C1 segment of cervical spinal cord (tissue), 14 donors: ENCODE results near the gene TM9SF3.
"Not testable (repeated sequence)": the region's sequence is repeated elsewhere in the genome, so short reads cannot be mapped to it uniquely, and the experiment has no call there.

Source experiments
- DNase-seq, 14 donors: peaks; one replicate each; lab custom pipeline; 2025; lab: John Stamatoyannopoulos, UW

The TM9SF3 gene

DNA sequence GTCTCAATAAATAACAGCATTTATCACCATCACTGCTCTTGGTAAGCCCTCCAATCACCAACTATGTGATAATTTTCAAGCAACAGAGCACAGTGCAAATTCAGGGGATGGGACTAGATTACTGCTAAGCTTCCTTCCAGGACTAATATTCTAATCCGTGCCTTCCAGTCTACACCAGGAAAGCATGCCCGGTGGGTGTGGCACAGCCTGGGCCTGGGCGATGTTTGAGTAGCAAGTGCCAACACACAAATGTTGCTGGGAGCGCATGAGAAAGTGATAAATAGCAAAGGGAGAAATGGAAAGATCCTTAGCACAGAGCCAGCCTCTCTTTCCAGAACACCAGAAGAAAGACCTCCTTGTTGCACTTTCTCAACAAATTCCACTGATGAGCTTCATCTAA lies 13.5 kb upstream of the TM9SF3 start:
- no peak for DNase-seq

DNA sequence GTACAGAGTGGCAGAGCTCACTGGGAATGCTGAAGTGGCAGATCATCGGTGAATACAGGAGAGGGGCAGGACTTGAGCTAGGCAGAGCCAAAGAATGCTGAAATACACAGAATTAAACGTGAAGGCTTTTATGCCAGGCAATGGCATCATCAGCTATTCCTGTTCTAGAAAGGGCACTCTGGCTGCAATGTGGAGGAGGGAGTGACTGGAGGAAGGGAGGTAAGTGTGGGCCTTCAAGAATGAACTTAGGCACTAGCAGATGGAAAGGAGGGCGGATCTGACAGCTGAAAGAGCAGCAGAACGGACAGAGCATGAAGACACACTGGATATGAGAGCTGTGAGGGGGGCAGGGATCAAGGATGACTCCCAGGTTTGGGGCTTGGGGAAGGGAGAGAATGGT lies 12.0 kb upstream of the TM9SF3 start:
- no peak for DNase-seq

DNA sequence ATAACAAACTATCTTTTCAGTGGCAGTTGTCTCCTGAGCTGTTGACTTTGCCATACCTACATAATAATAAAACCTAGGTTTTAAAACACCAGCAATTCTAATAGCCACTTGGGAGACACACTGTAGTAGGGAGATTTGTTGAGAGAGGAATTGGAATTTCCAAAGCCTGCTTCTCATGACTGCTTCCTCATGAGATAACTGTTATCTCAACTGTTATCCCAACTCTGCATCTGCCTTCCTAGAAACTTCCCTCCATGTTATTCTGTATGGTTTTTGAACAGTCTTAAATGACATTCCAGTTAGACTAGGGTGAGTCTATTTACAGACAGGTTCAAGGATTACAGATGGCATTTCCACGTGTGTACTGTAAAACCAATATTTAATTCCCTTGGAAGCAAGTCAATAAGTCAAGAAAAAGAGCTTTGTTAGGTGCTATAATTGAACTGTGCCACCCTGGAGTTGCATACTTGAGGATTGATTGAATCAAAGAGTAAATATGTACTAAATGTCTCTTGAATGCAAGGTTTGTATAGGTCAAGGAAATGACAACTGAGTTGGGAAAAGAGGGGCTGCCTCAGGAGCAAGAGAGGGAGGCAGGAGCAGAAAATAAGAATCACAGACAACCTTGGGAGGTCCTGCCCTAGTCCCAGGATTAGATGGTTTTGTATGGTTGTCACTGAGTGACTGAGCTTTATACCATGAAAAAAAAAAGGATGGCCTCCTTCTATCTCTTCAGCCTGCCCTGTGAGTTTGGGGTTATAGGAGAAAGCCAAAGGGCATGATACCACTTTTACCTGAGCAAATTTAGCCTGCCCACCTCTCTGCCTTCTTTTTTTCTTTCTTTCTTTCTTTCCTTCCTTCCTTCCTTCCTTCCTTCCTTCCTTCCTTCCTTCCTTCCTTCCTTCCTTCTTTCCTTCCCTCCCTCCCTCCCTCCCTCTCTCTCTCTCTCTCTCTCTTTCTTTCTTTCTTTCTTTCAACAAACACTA lies 9.9 kb upstream of the TM9SF3 start:
- no peak for DNase-seq

DNA sequence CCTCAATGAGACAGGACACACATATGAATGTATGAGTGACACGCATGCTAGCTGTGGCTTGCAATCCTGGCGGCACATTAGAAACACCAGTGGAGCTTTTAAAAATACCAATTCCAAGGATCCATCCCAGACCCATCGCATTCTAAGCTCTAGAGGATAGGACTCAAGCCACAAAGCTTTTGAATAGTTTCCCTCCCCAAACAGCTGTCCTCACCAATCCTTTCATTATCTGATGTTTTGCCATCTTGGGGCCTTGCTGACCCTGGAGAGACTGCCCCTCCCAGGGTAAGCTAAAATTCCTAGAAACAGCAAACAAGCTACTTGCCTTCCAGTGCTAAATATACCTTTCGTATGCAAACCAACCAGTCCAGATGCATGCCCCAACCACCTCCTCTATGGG lies 8.9 kb upstream of the TM9SF3 start:
- DNase-seq = no peak

DNA sequence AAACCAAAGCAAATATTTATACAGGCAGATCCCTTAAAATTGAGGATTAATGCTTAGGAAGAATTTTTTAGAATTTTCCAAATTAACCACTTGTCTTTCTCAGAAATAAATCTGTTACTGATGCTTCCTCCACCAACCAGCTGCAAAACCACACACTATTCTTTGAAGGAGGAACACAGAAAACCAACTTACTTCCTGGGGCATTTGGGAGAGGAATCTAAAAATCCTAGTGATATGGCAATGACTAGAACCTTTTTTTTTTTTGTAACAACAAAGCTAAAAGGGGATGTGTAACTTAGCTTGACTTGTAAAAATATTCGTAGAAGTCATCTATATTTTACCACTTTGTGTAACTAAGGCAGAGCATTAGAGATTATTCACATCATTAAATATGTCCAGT lies 5.1 kb upstream of the TM9SF3 start:
- DNase-seq = no peak

DNA sequence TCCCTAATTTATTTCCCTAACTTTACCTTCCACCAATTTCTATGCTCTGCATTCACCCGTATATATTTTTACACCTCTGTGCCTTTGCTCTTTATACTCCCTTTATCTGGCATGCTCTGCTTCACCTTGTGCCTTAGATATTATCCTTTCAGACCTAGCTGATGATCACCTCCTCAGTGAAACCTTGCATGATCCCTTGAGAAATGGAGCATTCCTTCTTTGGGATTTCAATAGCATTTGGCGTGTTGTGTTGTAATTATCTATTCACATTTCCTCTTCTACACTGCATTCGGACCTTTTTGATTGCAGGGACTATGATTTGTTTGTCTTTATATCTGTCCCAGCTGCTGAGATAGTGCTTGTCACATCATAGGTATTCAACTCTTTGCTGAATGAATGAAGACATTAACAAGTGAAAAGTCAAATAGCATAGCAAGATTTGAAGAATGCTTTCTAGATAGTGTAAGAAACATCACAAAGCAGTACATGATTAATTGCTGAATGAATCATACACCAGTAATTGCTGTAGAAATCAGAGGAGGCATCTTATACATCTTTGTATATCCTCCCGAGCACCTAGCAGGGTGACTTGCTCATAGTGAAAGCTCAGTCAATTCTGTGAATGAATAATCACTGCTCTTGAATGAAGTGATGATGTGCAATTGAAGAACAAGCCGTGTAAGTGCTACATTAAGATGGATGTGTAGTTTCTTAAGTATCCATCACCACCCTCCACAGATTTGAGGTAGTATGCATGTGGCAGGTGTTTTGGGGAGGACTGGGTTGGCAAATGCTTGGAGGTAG lies 2.0 kb upstream of the TM9SF3 start:
- DNase-seq = no peak

DNA sequence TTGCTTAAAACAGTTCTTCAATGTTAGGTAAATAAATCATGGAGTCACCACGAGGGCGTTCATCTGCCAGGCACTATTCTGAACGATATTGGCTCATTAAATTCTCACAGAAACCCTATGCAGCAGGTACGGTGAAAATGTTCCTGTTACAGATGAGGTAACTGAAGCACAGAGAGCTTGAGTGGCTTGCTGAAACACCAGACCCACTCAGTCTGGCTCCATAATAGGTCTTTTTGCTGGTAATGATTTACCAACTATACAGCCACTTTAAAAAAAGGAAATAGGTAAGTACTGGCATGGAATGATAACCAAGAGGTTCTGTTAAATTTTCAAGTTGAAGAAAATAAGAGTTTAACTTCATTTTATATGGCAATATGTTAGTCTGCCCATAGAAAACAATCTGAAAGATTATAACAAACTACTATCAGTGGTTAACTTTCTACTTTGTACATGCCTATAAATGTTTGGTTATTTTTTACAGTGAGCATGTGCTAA lies 1.3 kb upstream of the TM9SF3 start:
- no peak for DNase-seq

DNA sequence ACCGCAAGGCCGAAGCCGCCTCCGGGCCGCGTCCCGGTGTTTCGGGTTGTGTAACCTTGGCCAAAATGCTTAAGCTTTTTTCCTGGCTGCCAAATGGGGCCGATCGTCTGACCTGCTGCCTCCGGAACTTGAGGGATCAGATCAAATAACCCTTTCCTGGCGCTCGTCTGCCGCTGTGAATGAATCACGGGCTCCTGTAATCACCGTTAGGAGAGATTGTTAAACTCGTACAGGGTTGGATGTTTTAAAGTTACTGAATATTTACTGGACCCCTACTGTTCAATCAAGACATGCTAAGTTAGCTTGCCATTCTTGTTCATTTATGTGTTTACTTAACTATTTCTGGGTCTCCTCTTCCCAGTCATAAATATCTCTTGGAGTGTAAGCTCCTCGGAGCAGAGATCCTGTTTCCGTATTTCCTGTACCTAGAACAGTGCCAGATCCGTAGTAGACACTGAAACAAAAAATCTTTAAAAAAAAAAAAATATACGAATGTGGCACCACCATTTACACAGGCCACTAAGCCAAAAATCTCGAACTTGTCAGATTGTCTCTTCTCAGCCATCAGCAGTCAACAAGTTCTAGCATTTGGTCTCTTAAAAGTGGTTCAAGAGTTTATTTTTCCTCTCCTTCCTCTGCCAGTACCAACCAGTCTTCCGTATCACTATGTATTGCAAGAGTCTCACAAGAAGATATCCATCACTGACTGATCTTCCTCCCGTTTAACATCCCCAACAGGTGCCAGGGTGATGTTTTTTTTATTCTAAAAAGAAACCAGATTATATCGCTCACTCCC lies 650 bp upstream of the TM9SF3 start:
- peak in 5 of 14 donors; percentile 46 to 73 (median 64) for DNase-seq

DNA sequence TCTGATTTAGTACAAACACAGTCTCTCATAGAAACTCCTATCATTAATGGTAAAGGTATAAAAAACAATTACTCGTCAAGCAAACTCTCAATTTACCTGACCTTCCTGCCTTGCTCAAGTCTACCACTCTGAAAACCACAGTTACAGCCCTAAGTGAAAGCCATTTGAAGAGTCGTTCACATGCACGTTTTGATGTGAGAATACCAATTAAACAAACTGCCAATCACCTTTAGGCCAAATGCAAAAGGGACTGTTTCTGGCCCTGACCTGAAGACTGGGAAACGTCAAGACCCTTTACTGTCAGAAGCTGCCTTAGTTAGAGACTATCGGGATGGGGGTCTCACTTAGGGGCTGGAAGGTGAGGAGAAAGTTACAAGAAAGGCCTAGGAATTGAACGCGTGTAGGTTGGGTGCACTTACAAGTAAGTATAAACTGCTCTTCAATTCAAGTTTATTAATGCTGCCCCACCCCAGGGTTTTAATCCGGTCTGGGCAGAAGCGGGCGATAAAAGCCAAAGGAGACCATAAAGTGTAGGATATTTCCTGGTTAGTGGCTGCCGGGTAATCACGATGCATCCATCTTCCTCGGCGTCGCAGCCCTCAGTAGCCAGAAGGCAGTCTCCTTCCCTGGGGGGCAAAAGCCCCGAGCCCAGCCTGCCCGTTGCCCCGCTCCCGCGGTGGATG lies 935 bp downstream of the TM9SF3 start:
- peak in 2 of 14 donors; percentile 48 for DNase-seq

DNA sequence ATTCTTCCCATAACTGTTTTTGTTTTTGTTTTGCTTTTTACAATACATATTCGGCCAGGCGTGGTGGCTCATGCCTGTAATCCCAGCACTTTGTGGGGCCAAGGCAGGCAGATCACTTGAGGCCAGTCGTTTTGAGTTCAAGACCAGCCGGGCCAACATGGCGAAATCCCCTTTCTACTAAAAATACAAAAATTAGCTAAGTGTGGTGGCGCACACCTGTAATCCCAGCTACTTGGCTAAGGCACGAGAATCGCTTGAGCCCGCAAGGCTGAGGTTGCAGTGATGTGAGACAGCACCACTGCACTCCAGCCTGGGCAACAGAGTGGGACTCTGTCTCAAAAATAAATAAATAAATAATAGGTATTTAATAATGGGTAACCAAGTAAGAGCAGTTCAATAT lies 2.3 kb downstream of the TM9SF3 start:
- no peak for DNase-seq

DNA sequence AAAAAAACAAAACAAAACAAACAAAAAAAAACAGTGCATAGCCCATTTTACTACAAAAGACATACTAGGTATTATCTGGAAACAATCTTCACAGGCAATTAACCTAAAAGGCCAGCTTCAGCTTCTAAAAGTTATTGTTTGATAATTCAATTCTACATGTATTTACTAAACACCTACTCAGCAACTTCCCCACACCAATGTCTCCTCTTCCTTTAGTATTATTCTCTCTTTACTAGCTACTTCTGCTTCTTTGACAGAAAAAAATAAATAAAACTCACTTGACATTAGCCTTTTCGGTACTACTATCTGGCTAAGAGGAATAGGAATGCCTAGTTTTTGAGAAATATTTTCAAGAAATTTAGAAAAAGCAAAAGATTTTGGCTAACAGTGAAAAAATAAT lies 2.8 kb downstream of the TM9SF3 start:
- DNase-seq = no peak

DNA sequence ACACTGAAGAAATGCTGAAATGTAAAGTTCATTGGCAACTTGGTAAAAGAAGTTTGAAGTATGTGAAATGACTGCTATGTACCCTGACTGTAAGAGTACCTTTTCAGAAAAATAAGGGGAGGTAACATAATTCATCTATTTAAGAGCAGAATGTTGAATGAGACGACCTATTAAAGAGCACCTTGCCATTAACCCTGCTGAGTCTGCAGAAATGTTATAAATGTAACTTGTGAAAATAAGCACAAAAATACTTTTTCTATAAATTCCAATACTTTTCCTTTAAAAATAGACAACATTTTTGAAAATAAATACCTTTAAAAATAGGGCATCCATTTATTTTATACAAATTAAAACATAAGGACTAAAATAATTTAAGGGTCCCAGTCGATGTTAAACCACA lies 7.7 kb downstream of the TM9SF3 start:
- no peak for DNase-seq

DNA sequence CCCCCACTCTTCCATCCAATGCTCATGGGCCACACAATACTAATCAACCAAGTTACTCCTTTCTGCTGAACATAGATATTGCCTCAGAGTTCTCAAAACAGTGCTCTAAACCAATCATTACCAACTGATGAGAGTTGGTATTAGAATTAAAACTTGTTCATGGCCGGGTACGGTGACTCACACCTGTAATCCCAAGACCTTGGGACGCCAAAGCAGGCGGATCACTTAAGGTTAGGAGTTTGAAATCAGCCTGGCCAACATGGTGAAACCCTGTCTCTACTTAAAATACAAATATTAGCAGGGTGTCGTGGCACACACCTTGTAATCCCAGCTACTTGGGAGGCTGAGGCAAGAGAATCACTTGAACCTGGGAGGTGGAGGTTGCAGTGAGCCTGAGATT lies 8.2 kb downstream of the TM9SF3 start:
- no peak for DNase-seq

DNA sequence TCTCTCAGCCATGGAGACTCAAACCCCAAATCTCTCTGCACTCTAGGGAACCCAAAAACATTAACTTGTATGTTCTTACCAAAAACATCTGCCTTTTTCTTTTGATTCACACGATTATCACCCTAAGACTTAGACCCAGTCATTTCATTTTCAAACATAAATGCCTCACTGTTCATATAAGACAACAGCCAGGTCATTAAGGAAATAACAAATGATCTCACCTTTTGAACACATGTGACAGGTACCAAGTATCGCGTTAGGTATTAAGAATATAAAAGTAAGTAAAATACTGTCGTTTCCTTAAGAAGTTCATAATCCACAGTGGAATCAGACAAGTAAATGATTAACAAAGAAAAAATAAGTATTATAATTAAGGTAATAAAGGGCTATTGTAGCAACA lies 8.8 kb downstream of the TM9SF3 start:
- DNase-seq = no peak

DNA sequence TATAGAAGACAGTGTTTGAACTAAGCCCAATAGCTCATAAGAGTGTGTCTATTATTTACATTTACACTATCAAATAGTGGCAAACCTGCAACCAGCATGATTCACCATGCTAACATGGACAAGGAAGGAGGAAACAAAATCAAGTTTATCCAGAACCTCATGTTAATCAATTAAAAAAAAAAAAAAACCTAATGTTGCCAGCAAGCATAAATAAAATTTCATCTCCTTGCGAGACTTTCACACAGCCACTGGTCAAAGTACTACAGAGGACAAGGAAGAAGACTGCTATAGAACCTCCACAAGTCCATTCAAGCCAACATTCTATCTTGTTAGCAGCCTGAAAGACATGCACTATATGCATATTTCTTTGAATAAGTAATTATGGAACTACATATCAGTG lies 9.7 kb downstream of the TM9SF3 start:
- no peak for DNase-seq

DNA sequence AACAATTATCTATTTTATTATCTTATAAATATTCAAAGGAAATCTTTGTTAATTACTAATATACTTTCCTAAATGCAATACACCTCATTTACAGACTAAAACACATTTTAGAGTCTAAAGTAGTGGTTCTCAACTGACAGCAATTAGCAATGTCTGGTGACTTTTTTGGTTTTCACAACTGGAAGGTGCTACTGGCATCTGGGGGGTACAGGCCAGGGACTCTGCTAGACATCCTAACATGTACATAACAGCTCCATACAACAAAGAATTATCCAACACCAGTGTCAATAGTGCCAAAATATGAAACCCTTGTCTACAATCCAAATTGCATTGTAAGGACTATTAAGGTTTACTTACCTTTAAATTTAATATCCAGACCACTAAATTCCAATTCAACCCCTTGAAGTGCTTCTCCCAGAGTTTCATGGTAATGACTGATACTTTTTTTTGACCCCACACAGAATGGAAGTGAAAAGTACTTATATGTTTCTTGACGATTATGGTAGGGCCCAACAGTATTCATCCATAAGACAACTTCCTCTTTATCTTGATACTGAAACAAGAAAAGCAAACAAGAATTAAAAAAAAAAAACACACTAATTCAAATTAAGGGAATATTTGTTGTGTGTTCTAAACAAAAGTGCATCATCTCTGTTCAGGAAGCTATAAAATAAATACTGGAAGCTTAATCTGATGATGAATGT lies 10.4 kb downstream of the TM9SF3 start:
- DNase-seq = no peak

DNA sequence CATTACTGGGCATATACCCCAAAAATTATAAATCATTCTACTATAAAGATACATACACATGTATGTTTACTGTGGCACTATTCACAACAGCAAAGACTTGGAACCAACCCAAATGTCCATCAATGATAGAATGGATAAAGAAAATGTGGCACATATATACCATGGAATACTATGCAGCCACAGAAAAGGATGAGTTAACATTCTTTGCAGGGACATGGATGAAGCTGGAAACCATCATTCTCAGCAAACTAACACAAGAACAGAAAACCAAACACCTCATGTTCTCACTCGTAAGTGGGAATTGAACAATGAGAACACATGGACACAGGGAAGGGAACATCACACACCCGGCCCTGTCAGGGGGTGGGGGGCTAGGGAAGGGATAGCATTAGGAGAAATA lies 12.2 kb downstream of the TM9SF3 start:
- DNase-seq = not testable (repeated sequence)

DNA sequence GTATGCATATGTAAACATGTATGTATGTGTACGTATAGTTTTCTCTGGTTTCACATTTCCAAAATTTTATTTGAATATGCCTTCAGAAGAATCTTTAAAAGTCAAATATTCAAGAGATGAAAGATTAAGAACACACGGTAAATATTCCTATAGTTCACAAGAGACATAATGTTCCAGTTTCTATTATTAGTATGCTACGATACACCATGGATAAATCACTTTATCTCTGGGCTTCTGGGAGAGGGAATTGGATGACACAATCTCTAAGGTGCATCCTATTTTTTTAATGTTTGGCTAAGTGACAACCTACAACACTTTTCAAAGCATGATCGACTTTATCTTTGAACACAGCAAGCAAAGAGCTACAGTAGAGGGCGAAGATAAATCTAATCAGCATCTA lies 13.8 kb downstream of the TM9SF3 start:
- no peak for DNase-seq

DNA sequence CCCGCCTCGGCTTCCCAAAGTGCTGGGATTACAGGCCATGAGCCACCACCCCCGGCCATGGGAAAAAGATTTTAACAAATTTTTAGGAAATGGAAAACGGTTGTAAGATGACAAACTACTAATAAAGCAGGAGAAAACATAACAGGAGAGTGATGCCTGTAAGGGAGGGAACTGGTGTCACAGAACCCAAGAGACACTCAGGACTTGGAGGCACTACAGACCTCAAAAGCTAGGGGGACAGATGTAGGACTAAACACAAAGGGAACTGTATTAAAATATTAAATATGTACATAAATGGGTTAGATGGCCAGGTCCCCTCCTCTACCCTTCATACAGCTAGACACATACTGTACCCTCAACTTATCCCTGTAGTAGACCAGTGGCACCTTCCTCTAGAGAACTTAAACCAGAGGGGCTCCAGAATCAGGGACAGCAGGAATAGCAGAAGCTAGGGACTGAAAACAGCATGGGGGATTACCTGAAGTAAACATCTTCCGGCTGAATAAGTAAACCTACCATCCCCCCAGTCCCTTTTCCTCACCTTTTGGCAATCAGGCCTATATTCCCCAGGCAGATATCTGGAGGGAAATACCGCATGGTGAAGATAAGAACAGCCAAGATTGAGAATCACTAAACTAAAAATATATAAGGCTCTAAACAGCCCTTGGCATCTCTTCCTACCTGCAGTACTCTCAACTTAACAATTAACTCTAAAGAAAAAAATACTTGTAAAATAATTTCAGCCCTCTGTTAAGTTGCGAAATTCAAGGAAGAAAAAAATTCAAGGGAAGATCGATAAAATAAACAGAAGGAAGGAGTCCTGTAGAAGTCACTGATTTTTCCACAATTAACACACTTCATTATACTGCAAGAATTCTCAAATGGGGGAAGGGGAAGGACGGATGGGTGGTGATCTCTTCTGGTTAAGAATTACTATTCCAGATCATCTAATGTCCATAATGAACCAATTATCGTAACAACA lies 15.5 kb downstream of the TM9SF3 start:
- DNase-seq = no peak
